Stimulated activated CD4-positive, alpha-beta T cell treated with anti-CD3 and anti-CD28 coated beads, Interleukin-1b, Interleukin-23, amount 100 ng/mL, for 48 hours (primary cell): ENCODE results near the gene MYBPH.

ENCODE experiments used
- DNase-seq: peaks from one replicate; pipeline ENCODE4 v3.0.0-alpha.2; 2020

MYBPH gene

DNA sequence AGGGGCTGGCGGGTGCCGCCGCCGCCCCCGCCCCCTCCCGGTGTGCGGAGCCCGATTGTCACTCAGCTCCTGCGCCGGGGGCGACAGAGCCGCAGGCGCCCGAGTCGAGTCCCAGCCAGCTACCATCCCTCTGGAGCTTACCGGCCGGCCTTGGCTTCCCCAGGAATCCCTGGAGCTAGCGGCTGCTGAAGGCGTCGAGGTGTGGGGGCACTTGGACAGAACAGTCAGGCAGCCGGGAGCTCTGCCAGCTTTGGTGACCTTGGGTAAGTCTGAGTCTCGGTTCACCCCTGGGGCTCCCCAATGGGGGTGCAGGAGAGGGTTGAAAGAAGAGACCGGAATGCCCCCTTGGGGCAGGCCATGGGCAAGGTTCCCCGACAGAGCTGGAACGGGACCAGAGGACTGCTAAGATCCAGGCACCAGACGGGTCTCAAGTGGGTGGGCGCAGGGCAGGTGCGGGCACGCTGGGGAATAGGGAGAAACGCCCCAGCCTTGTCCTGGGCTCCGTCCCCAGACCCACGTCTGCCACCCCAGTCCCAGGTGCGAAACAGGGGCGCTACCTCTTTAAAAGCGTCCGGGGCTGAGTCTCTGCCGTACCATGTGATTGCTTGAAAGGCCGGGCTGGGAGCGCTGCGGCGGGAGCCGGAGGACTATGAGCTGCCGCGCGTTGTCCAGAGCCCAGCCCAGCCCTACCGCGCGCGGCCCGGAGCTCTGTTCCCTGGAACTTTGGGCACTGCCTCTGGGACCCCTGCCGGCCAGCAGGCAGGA lies 47.8 kb downstream of the MYBPH start, which contains the start of gene ADORA1:
Gene ADORA1 (plus strand): TSS at position 61 of the 765 bp plus-strand sequence. CDS start 1,116 bp downstream, outside the sequence.
- no peak for DNase-seq

DNA sequence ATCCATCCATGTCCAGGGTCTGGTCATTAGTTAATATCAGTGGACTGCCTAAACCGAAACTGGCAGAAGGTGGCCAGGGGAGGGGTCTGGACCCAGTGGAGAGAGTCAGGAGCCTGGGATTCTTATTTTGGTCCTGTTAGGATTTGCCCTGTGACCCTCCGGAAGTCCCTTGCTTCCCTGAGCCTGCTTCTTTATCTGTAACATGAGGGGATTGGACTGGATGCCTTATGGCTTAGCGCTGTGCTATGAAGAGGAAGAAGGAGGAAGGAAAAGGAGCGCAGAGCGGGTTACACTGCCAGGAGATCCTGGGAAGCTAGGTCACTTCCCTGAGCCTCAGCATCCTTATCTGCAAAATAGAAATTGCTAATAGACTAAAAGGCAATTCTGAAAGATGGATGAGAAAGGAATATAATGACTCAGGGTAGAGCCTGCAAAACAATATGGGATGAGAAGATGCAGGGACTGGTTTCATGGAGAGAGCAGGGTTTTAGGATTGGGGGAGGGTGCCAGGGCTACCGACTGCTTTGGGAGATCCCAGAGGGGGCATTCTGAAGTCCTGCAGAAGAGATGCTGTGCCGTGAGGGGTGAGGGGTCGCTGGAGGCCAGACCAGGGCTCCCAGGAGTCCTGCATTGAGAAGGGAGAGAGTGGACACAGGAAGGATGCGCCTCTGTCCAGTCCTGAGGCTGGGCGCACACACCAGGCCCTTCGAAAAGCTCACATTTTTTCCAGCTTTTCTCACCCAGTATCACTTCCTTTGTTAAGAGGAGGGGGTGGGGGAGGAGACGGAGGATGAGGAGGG lies 48.6 kb downstream of the MYBPH start:
- no peak for DNase-seq

DNA sequence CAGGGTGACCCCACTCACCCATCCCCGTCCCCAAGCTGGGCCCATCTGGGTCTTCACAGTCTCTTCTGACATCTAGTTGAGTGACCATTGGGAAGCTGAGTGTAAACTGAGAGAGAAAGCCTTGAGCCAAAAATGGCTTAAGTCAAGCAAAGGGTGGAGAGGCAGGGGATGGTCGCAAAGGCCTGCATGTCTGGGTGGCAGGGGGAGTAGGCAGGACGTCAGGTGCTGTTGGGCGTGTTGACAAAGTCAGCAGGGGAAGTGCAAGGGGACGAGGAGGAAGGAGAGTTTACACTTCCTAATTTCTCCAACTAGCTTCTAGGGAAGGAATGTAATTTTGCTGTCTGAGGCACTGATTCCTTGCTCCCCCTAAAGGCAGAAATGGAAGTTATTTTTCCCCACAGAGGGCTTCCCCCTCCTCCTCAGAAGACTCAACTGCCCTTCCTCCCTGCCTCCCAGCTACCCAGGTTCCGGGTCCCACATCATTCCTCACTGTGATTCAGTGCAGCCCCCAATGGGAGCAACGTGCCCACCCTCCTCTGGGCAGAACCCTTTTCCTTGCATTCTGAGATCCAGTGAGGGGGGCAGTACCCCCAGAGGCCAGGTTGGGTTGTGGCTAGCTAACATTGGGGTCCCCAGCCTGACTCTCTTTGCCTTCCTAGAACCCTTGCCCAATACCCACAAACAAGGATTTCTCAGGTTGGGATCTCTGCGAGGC lies 49.3 kb downstream of the MYBPH start:
- no peak for DNase-seq

DNA sequence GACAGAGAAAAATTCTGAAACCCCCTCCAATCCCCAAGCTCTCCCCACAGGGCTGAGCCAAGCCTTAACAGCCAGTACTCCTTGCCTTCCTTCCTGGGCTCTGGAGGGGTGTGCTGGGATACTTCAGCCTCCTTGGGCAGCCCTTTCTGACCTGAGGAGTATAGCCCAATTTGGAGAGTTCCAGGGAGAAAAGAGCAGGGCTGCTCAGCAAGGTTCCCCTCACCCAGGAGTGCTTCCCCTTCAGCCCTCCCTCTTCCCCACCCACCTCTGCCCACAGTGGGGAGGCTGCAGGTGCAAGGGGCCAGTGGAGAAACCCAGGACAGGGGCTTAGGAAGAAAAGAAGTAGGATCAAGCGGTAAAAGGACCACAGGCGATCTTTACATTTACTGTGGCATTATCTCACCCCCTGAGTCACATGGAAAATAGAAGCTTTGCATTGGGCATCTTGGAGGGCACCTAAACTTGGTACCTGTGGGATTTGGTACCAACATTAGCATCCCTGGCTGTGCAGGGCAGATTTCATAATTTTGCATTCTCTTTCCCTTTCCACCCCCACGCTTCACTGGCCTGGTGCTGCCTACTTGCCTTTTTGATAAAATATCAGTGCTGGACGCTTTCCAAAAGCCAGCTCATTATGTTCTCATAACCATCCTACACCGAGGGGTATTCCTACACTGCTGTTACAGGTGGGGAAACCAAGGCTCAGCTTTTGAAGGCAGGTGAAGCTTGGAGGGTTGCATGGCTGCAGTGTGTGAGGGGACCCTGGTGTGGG lies 50.9 kb downstream of the MYBPH start:
- no peak for DNase-seq

DNA sequence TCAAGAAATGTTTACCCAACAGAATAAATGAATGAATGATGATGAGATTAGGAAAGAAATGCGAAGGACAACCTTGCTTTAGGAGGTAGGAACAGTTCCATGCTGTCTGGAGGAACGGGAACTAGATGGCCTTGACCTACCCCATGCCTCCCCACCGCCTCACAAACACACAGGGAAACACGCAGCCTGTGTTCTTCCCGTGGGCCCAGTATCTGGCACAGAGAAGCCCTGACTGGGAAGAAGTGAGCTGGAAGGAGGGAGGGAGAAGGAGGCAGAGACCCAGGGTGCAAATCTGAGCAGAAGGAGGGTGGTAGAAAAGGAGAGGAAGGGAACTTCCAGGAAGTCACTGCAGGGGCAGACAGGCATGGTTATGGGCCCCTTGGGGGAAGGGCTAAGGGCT lies 51.6 kb downstream of the MYBPH start:
- DNase-seq, result no peak

DNA sequence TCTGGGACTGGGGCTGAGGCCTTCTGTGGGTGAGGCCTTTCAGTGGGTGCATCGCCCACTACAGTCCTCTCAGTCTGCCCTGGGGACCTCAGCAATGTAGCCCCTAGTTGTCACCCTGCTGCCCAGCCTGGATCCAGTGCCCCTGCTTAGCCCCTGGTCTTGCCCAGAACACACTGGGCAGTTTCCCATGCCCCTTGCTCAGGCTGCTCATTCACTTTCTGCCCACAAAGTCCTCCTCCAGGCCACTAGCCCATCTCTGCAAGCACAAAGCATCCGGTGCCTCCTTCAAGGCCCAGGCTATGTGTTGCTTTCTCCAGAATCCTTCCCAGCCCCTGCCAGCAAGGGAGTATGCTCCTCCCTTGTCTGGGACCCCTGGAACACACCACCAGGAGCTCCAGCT lies 53.5 kb downstream of the MYBPH start:
- DNase-seq, result no peak

DNA sequence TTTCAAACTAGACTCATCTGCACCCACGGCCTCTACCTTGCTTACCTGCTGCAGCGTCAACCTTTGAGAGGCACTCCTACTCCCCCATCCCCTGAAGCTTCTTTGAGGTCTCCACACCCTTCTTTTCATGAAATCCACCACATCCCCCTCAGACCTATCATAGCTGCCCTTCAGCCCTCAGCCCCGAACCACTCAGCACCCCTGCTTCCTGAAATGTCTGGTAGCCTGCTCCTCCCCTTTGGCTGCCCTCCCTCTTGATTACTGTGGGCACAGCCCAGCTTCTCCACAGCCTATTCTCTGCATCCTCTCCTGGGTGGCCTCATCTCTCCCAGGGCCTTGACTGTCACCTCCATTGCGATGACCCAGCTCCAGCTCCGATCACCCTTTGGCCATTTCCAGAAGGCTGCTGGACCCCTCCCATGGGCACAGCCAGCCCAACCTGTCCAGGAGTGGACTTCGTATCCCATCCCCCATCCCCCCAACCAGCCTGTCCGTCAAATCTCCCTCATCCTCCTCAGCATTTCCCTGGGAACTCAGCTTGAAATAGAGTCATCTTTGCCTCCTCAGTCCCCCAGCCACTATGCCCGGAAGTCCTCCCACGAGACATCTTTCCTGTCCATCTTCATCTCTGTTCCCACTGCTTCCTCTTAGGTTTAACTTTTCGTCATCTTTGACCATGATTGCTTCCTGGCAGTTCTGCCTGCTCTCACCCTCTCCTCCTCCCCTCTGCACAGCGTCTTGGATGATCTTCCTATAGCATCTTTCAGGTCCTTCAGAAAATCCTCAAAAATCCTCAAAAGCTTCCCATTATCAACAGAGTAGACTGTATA lies 54.2 kb downstream of the MYBPH start:
- DNase-seq, result no peak

DNA sequence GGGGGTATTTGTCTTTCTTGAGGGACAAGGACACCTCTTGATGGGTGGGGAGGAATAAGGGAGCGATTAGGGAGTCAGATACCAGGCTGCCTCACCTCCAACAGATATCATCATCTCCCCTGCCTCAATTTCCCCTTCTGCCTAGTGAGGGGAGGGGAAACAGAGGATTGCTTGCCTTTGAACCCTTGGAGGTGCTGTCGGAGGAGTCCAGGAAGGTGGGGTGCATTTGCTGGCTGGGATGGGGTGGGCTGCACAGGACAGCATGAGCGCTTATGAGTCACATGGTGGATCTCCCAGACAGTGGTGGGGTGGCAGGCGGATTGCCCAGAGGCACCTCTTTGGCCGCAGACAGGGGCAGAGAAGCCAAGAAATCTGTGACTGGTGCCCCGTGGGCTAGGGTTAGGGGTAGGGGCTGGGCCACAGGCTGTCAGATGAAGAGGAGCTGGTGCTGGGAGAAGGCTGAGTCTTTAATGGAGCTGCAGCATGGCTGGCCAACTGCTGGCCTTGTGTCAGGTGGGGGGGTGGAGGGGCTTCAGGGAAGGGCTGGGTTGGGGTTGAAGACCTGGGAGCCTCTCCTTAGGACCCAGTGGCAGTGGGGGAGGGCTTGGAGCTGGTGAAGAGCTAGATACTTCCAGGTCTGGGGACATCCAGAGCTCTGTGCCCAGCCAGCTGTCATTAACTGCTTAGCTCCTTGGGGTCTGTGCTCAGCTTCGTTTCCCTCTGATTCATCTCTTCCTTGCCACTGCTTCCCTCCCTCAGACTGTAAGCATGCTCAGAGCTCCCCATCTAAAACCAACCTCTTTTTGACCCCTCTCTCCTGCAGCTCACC lies 55.1 kb downstream of the MYBPH start:
- no peak for DNase-seq
